CD4-positive, alpha-beta T cell treated with Interleukin-12 subunit alpha and Interleukin-12 subunit beta, for 1 hour (primary cell): ENCODE results near the gene ADCY2.

Source experiments
- DNase-seq: peaks from one replicate; pipeline ENCODE4 v3.0.0-alpha.2; 2020

Gene ADCY2

GRCh38 chr5:7877851-7878250, 481.9 kb downstream of the ADCY2 start:
- DNase-seq, result no peak

DNA sequence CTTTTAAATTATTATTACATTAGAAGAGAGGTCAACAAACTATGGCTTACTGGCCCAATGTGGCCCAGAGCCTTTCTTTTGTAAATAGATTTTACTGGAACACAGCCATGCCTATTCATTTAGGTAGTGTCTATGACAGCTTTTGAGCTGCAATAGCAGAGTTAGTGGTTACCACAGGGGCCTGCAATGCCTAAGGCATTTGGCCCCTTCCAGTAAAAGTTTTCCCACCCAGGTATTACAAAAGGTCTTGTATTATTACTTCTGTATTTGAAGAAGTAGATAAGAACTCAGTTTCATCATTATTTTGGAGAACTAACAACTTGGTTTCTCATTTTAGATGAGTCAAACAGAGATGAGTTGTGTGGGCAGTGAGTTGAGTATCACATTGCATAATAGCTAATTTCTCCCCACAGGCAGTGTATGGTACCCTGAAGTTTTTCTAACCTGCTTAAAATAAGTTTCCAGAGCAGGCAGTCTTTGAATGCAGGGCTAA, 482.5 kb downstream of the ADCY2 start:
- no peak for DNase-seq
